Neural cell (in vitro differentiated cells): ENCODE data around the gene DHCR24.

Source experiments
- POLR2AphosphoS5 ChIP-seq: IDR thresholded peaks from 2 replicates; pipeline ENCODE4 v1.6.1; 2012
- TF ChIP-seq, protein P1 (sequence below): fragments of 450-650 bp; IDR thresholded peaks from 2 replicates; pipeline ENCODE4 v1.5.1; 2014; ENCODE audit warnings: antibody characterized with exemption, mild to moderate bottlenecking, moderate library complexity; ENCODE audit not compliant: poor library complexity, severe bottlenecking

DNA sequence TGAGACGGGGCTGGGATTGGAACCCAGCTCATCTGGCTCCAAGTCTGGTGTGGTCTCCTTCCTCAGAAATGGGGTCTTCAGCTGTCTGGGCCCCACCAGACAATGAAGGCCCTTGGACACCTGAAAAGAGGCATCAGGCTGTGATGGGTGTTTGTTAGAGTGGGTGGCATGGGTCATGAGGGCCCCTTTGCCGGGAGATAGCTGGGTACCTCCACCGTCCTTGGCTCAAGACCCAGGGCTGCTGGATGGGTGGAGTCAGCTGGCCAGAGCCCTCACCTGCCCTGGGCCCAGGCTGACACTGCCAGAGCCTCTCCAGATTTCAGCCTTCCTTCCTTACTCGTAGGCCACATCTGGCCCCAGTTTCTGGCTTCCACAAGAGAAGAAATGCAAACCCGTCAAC is 72.4 kb downstream of the DHCR24 start:
- no peak for TF ChIP-seq POLR2AphosphoS5
- TF ChIP-seq, protein P1, sequence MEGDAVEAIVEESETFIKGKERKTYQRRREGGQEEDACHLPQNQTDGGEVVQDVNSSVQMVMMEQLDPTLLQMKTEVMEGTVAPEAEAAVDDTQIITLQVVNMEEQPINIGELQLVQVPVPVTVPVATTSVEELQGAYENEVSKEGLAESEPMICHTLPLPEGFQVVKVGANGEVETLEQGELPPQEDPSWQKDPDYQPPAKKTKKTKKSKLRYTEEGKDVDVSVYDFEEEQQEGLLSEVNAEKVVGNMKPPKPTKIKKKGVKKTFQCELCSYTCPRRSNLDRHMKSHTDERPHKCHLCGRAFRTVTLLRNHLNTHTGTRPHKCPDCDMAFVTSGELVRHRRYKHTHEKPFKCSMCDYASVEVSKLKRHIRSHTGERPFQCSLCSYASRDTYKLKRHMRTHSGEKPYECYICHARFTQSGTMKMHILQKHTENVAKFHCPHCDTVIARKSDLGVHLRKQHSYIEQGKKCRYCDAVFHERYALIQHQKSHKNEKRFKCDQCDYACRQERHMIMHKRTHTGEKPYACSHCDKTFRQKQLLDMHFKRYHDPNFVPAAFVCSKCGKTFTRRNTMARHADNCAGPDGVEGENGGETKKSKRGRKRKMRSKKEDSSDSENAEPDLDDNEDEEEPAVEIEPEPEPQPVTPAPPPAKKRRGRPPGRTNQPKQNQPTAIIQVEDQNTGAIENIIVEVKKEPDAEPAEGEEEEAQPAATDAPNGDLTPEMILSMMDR, result no peak
